HCT116 (cell line): Measurements from ENCODE around the gene NAPSA. TPM values are rescaled to one million over a fixed set of nuclear protein-coding genes. Genes with fewer than 3 reads are reported as not detected.
"Not testable (repeated sequence)": the region's sequence is repeated elsewhere in the genome, so short reads cannot be mapped to it uniquely, and the experiment has no call there.

Source experiments
- ATAC-seq: fragments of 200-7000 bp; cut with Tn5 transposase; 2 replicates; pipeline ENCODE4 v1.9.1; 2020; ENCODE audit warnings: mild to moderate bottlenecking, moderate library complexity
- BruUV-seq: library from RNA; stranded (reverse); fragments of 400-500 nt; replicated peaks from 2 replicates; lab custom pipeline; 2021; lab: Mats Ljungman, UMichigan
- CTCF ChIA-PET: fragments of 300-600 bp; sonication (Branson Sonifier 250); formaldehyde crosslinking; loops from one replicate; lab custom pipeline; 2021; ENCODE audit warnings: antibody characterized with exemption; lab: Charles Lee
- POLR2A ChIA-PET: fragments of 300-600, 350-600 bp; sonication (Branson Sonifier 250); formaldehyde crosslinking; loops from one replicate; lab custom pipeline; 2021; ENCODE audit warnings: antibody characterized with exemption; lab: Charles Lee
- RAD21 ChIA-PET, 2 experiments: fragments of 300-600 bp; sonication (Branson Sonifier 250); formaldehyde crosslinking; loops; one replicate each; lab custom pipeline; 2023; ENCODE audit warnings: low total read pairs in 2 of 2; ENCODE audit not compliant: uncharacterized antibody in 2 of 2, unreplicated experiment in 2 of 2, low non-redundant PET in 1 of 2; lab: Charles Lee
- DNase-seq: peaks from one replicate; pipeline ENCODE4 v3.0.0-alpha.2; 2010; ENCODE audit warnings: low read depth, low spot score
- H2AFZ ChIP-seq: fragments of 200-600 bp; shearing (Covaris generic), sonication (generic); 2 replicates; pipeline ENCODE4 v1.6.1; 2017; ENCODE audit warnings: low read depth, mixed run types, mixed read lengths, antibody characterized with exemption, low read length; ENCODE audit not compliant: poor library complexity, severe bottlenecking
- H3K27ac ChIP-seq: 2 replicates; pipeline ENCODE4 v1.5.1; 2012; ENCODE audit warnings: low read depth, low read length
- H3K27me3 ChIP-seq: fragments of 200-600 bp; sonication (generic); 2 replicates; pipeline ENCODE4 v1.6.1; 2016; ENCODE audit warnings: mixed run types, low read length, mixed read lengths; ENCODE audit not compliant: insufficient read depth
- H3K36me3 ChIP-seq, 2 experiments: fragments of 200-500 bp in 1 of 2; fragments of 200-600 bp in 1 of 2; sonication (Bioruptor generic) in 1 of 2; sonication (generic) in 1 of 2; 2 replicates each; pipeline versions ENCODE4 v1.5.1 to v1.6.1; 2014 to 2016; ENCODE audit warnings: low read length in 2 of 2, inconsistent platforms in 1 of 2, mixed read lengths in 1 of 2, mixed run types in 1 of 2; ENCODE audit not compliant: insufficient read depth in 2 of 2, control insufficient read depth in 1 of 2
- H3K4me1 ChIP-seq, 2 experiments: fragments of 200-600 bp in 1 of 2; sonication (generic) in 1 of 2; 2 replicates each; pipeline versions ENCODE4 v1.5.1 to v1.6.1; 2012 to 2017; ENCODE audit warnings: low read length in 2 of 2, inconsistent platforms in 1 of 2, mild to moderate bottlenecking in 1 of 2, mixed read lengths in 1 of 2, mixed run types in 1 of 2, moderate library complexity in 1 of 2; ENCODE audit not compliant: insufficient read depth in 2 of 2, control insufficient read depth in 1 of 2
- H3K4me2 ChIP-seq: fragments of 200-600 bp; sonication (generic); 2 replicates; pipeline ENCODE4 v1.6.1; 2017; ENCODE audit warnings: mixed run types, low read length, mixed read lengths
- H3K4me3 ChIP-seq, 2 experiments: fragments of 200-600 bp in 1 of 2; sonication (generic) in 1 of 2; replicated peaks in 1 of 2; 2 replicates each; pipeline ENCODE4 v1.5.1; 2011 to 2016; ENCODE audit warnings: low read length in 2 of 2, control low read depth in 1 of 2, low read depth in 1 of 2, mild to moderate bottlenecking in 1 of 2, mixed read lengths in 1 of 2, mixed run types in 1 of 2
- H3K79me2 ChIP-seq: fragments of 200-600 bp; sonication (generic); 2 replicates; pipeline ENCODE4 v1.6.1; 2017; ENCODE audit warnings: mild to moderate bottlenecking, mixed run types, low read length, moderate library complexity, mixed read lengths; ENCODE audit not compliant: insufficient read depth
- H3K9ac ChIP-seq: fragments of 200-600 bp; sonication (generic); 2 replicates; pipeline ENCODE4 v1.6.1; 2016; ENCODE audit warnings: low read length, mixed read lengths
- H3K9me2 ChIP-seq: fragments of 200-600 bp; sonication (generic), shearing (Covaris generic); 2 replicates; pipeline ENCODE4 v1.6.1; 2017; ENCODE audit warnings: mixed run types, mild to moderate bottlenecking, moderate library complexity; ENCODE audit not compliant: insufficient read depth
- H3K9me3 ChIP-seq, 2 experiments: fragments of 200-500 bp in 1 of 2; fragments of 200-600 bp in 1 of 2; sonication (Bioruptor generic) in 1 of 2; sonication (generic) in 1 of 2; 2 replicates each; pipeline ENCODE4 v1.6.1; 2014 to 2017; ENCODE audit warnings: low read length in 2 of 2, mixed read lengths in 2 of 2, inconsistent platforms in 1 of 2, low read depth in 1 of 2, mild to moderate bottlenecking in 1 of 2, mixed run types in 1 of 2, moderate library complexity in 1 of 2; ENCODE audit not compliant: control insufficient read depth in 1 of 2, insufficient read depth in 1 of 2
- H4K20me1 ChIP-seq: fragments of 200-600 bp; sonication (generic), shearing (Covaris generic); 2 replicates; pipeline ENCODE4 v1.6.1; 2017; ENCODE audit warnings: mixed run types, mild to moderate bottlenecking, moderate library complexity; ENCODE audit not compliant: insufficient read depth
- ATF3 ChIP-seq: IDR thresholded peaks from 2 replicates; pipeline ENCODE4 v1.6.1; 2012
- CBX3 ChIP-seq: IDR thresholded peaks from 2 replicates; pipeline ENCODE4 v1.6.1; 2012; ENCODE audit warnings: low read depth
- EGR1 ChIP-seq: IDR thresholded peaks from 2 replicates; pipeline ENCODE4 v1.6.1; 2012; ENCODE audit warnings: low read depth
- ELF1 ChIP-seq: IDR thresholded peaks from 2 replicates; pipeline ENCODE4 v1.6.1; 2012; ENCODE audit warnings: low read depth, borderline replicate concordance
- EZH2phosphoT487 ChIP-seq: fragments of 200-600 bp; IDR thresholded peaks from 2 replicates; pipeline ENCODE4 v1.6.1; 2018; ENCODE audit warnings: antibody characterized with exemption, borderline replicate concordance
- POLR2AphosphoS5 ChIP-seq: IDR thresholded peaks from 2 replicates; pipeline ENCODE4 v1.6.1; 2011; ENCODE audit warnings: mild to moderate bottlenecking, low read depth, low read length, moderate library complexity
- RAD21 ChIP-seq: IDR thresholded peaks from 2 replicates; pipeline ENCODE4 v1.6.1; 2012; ENCODE audit warnings: low read depth, mild to moderate bottlenecking
- SIN3A ChIP-seq: IDR thresholded peaks from 2 replicates; pipeline ENCODE4 v1.6.1; 2012; ENCODE audit warnings: low read depth
- SRF ChIP-seq: IDR thresholded peaks from 2 replicates; pipeline ENCODE4 v1.6.1; 2012; ENCODE audit warnings: low read depth
- YY1 ChIP-seq: IDR thresholded peaks from 2 replicates; pipeline ENCODE4 v1.6.1; 2011; ENCODE audit warnings: low read length, low read depth, moderate library complexity, mild to moderate bottlenecking; ENCODE audit not compliant: insufficient replicate concordance; ENCODE audit errors: extremely low read depth
- ZFX ChIP-seq: fragments of 450-650 bp; IDR thresholded peaks from 2 replicates; pipeline ENCODE4 v1.6.1; 2017
- intact Hi-C: fragments of 100-400 bp; cut with micrococcal nuclease; formaldehyde crosslinking; loops from 2 replicates; pipeline ENCODE4 v1.10.0; 2022
- total RNA-seq: library from RNA; stranded (reverse); gene quantifications from one replicate; pipeline ENCODE4 v1.2.1, GENCODE V29; 2021; ENCODE audit not compliant: unreplicated experiment

NAPSA gene
- total RNA-seq, 1 experiment from 2014 or later, result 4.4 TPM

GRCh38 chr19:50392759-50393158 lies 27.3 kb upstream of the NAPSA start:
- no peak for TF ChIP-seq ATF3
- TF ChIP-seq EZH2phosphoT487, result no peak
- no peak for TF ChIP-seq ZFX
- TF ChIP-seq RAD21, result no peak
- TF ChIP-seq POLR2AphosphoS5, result no peak
- no peak for TF ChIP-seq SIN3A
- TF ChIP-seq CBX3, result no peak
- no peak for TF ChIP-seq EGR1
- no peak for TF ChIP-seq SRF
- TF ChIP-seq ELF1, result no peak
- TF ChIP-seq YY1, result no peak
- BruUV-seq, result no TSS peak
- Histone ChIP-seq H3K79me2 (peaks cover 69% of the 10 kb centered on the region), H3K9me3 (no peaks in the 10 kb centered on the region), H3K4me2 (no peak overlapping the region), H3K9ac (no peak overlapping the region), H3K27me3 (no peaks in the 10 kb centered on the region), H3K4me3 (no peak overlapping the region), H2AFZ (no peak overlapping the region), H3K36me3 (peaks cover 2 to 19% of the 10 kb centered on the region in 2 experiments; a peak in 2 of 4 replicates), H3K4me1 (no peaks in the 10 kb centered on the region), H4K20me1 (no peaks in the 10 kb centered on the region), H3K9me2 (no peaks in the 10 kb centered on the region), H3K27ac (no peak overlapping the region)
- ChIA-PET POLR2A (interaction anchor here (1.0 kb wide), 1 partner anchor 188 kb away, joined by 3 read pairs; no protein-coding TSS in a partner anchor), CTCF (no interaction called here), RAD21 (no interaction called here)
- no peak for ATAC-seq
- DNase-seq, result no peak
- intact Hi-C loops, result no loop called here

GRCh38 chr19:50390952-50391351 lies 25.5 kb upstream of the NAPSA start:
- H3K9me3 ChIP-seq, H3K4me2 ChIP-seq, H4K20me1 ChIP-seq, H3K4me1 ChIP-seq, H3K4me3 ChIP-seq, ATAC-seq, DNase-seq, BruUV-seq, H3K27me3 ChIP-seq, CTCF ChIA-PET, H2AFZ ChIP-seq, H3K27ac ChIP-seq, H3K9me2 ChIP-seq, RAD21 ChIA-PET, H3K9ac ChIP-seq, POLR2A ChIA-PET, intact Hi-C loops: not testable (repeated sequence)
- Histone ChIP-seq H3K36me3 (peaks cover 8 to 27% of the 10 kb centered on the region in 2 experiments; a peak in 2 of 4 replicates), H3K79me2 (peaks cover 76% of the 10 kb centered on the region)

GRCh38 chr19:50390295-50390694 lies 24.9 kb upstream of the NAPSA start:
- H3K9me2 ChIP-seq, H3K27ac ChIP-seq, H3K4me3 ChIP-seq, H3K27me3 ChIP-seq, POLR2A ChIA-PET, H4K20me1 ChIP-seq, H3K9ac ChIP-seq, BruUV-seq, H3K4me1 ChIP-seq, DNase-seq, H3K9me3 ChIP-seq, H3K4me2 ChIP-seq, H2AFZ ChIP-seq, ATAC-seq, intact Hi-C loops, RAD21 ChIA-PET: not testable (repeated sequence)
- H3K36me3 ChIP-seq, result peaks cover 8 to 24% of the 10 kb centered on the region in 2 experiments; a peak in 2 of 4 replicates
- H3K79me2 ChIP-seq, result peaks cover 77% of the 10 kb centered on the region
- CTCF ChIA-PET, result interaction anchor here (0.7 kb wide), 1 partner anchor 21 kb away, joined by 3 read pairs; no protein-coding TSS in a partner anchor
